Mesendoderm (in vitro differentiated cells): Measurements from ENCODE around the gene ATE1.

Experiments used
- DNase-seq: peaks from one replicate; pipeline ENCODE4 v3.0.0; 2013
- H2AK5ac ChIP-seq: 2 replicates; pipeline ENCODE4 v1.6.1; 2013; ENCODE audit warnings: low read length, inconsistent platforms
- H2BK120ac ChIP-seq: 2 replicates; pipeline ENCODE4 v1.6.1; 2013; ENCODE audit warnings: low read depth, mild to moderate bottlenecking, low read length, moderate library complexity, mixed read lengths
- H2BK15ac ChIP-seq: replicated peaks from 2 replicates; pipeline ENCODE4 v1.6.1; 2013; ENCODE audit warnings: low read depth, mild to moderate bottlenecking, moderate library complexity
- H2BK5ac ChIP-seq: 2 replicates; pipeline ENCODE4 v1.6.1; 2013; ENCODE audit warnings: low read length, inconsistent platforms
- H3K18ac ChIP-seq: 2 replicates; pipeline ENCODE4 v1.6.1; 2013; ENCODE audit warnings: mild to moderate bottlenecking, low read length, mixed read lengths
- H3K23ac ChIP-seq: one replicate; pipeline ENCODE4 v1.6.1; 2013; ENCODE audit warnings: low read length
- H3K27ac ChIP-seq: 2 replicates; pipeline ENCODE4 v1.5.1; 2013; ENCODE audit warnings: low read depth, mild to moderate bottlenecking, inconsistent platforms, low read length, moderate library complexity
- H3K27me3 ChIP-seq: 2 replicates; pipeline ENCODE4 v1.6.1; 2013; ENCODE audit warnings: low read length, control low read depth, mild to moderate bottlenecking, inconsistent platforms; ENCODE audit not compliant: insufficient read depth, poor library complexity
- H3K36me3 ChIP-seq: 2 replicates; pipeline ENCODE4 v1.6.1; 2013; ENCODE audit warnings: low read length, inconsistent platforms; ENCODE audit not compliant: control insufficient read depth, insufficient read depth
- H3K4ac ChIP-seq: one replicate; pipeline ENCODE4 v1.6.1; 2013; ENCODE audit warnings: low read depth, mild to moderate bottlenecking, low read length, moderate library complexity
- H3K4me1 ChIP-seq: 2 replicates; pipeline ENCODE4 v1.6.1; 2013; ENCODE audit warnings: low read depth, low read length, inconsistent platforms; ENCODE audit not compliant: control insufficient read depth
- H3K4me2 ChIP-seq: 2 replicates; pipeline ENCODE4 v1.6.1; 2013; ENCODE audit warnings: low read length
- H3K4me3 ChIP-seq: 2 replicates; pipeline ENCODE4 v1.5.1; 2013; ENCODE audit warnings: mild to moderate bottlenecking, low read length
- H3K56ac ChIP-seq: one replicate; pipeline ENCODE4 v1.6.1; 2013; ENCODE audit warnings: low read length
- H3K79me1 ChIP-seq: 2 replicates; pipeline ENCODE4 v1.6.1; 2013; ENCODE audit warnings: low read length, inconsistent platforms
- H3K79me2 ChIP-seq: 2 replicates; pipeline ENCODE4 v1.6.1; 2013; ENCODE audit warnings: mild to moderate bottlenecking, low read length; ENCODE audit not compliant: control insufficient read depth, insufficient read depth
- H3K9ac ChIP-seq: 2 replicates; pipeline ENCODE4 v1.6.1; 2013; ENCODE audit warnings: low read length, inconsistent platforms
- H4K5ac ChIP-seq: one replicate; pipeline ENCODE4 v1.6.1; 2013; ENCODE audit warnings: low read length
- H4K8ac ChIP-seq: one replicate; pipeline ENCODE4 v1.6.1; 2013; ENCODE audit warnings: low read depth, mild to moderate bottlenecking, control low read depth, low read length, moderate library complexity
- WGBS: extraction: QIAGEN DNeasy Blood & Tissue Kit; methylation state at CpG from one replicate; pipeline ENCODE4 v1.1.7; 2013; ENCODE audit warnings: low lambda C conversion rate, missing lambda C conversion rate; ENCODE audit not compliant: insufficient coverage; ENCODE audit errors: extremely low coverage; 5-methylcytosine and 5-hydroxymethylcytosine counted together

Gene ATE1

GRCh38 chr10:121843379-121843778 is 84.5 kb downstream of the ATE1 start:
- Histone ChIP-seq H4K5ac (no peak overlapping the region), H3K4me1 (no peaks in the 10 kb centered on the region), H3K4me2 (no peak overlapping the region), H3K27ac (no peak overlapping the region), H3K4ac (no peak overlapping the region), H3K4me3 (no peak overlapping the region), H2AK5ac (no peak overlapping the region), H4K8ac (no peak overlapping the region), H3K79me1 (peaks cover 2% of the 10 kb centered on the region), H3K56ac (no peak overlapping the region), H2BK15ac (no peak overlapping the region), H3K79me2 (no peaks in the 10 kb centered on the region), H2BK5ac (no peak overlapping the region), H2BK120ac (no peak overlapping the region), H3K18ac (no peak overlapping the region), H3K27me3 (no peaks in the 10 kb centered on the region), H3K36me3 (no peaks in the 10 kb centered on the region), H3K23ac (no peak overlapping the region), H3K9ac (no peak overlapping the region)
- no CpG with 5 or more reads among the region's 2 CpGs for WGBS
- DNase-seq: no peak

- Histone ChIP-seq H3K23ac (no peak overlapping the region), H2BK5ac (no peak overlapping the region), H3K27me3 (no peaks in the 10 kb centered on the region), H3K18ac (no peak overlapping the region), H3K56ac (no peak overlapping the region), H3K79me1 (peaks cover 3% of the 10 kb centered on the region), H4K8ac (no peak overlapping the region), H3K36me3 (no peaks in the 10 kb centered on the region), H2AK5ac (no peak overlapping the region), H3K79me2 (no peaks in the 10 kb centered on the region), H2BK15ac (no peak overlapping the region), H3K27ac (no peak overlapping the region), H3K4ac (no peak overlapping the region), H3K4me3 (no peak overlapping the region), H2BK120ac (no peak overlapping the region), H3K9ac (no peak overlapping the region), H3K4me2 (no peak overlapping the region), H3K4me1 (no peaks in the 10 kb centered on the region), H4K5ac (no peak overlapping the region)
- no peak for DNase-seq
Observed at GRCh38 chr10:121841862-121842261, 86.0 kb downstream of the ATE1 start.

GRCh38 chr10:121838931-121839330 is 88.9 kb downstream of the ATE1 start:
- Histone ChIP-seq H3K79me2 (no peaks in the 10 kb centered on the region), H3K4me2 (no peak overlapping the region), H3K27ac (no peak overlapping the region), H2AK5ac (no peak overlapping the region), H3K56ac (no peak overlapping the region), H4K5ac (no peak overlapping the region), H3K4me3 (no peak overlapping the region), H2BK5ac (no peak overlapping the region), H3K27me3 (no peaks in the 10 kb centered on the region), H3K9ac (no peak overlapping the region), H3K23ac (no peak overlapping the region), H2BK120ac (no peak overlapping the region), H3K36me3 (no peaks in the 10 kb centered on the region), H3K4me1 (no peaks in the 10 kb centered on the region), H3K18ac (no peak overlapping the region), H4K8ac (no peak overlapping the region), H3K79me1 (peaks cover 3% of the 10 kb centered on the region), H2BK15ac (no peak overlapping the region), H3K4ac (no peak overlapping the region)
- no peak for DNase-seq
- WGBS: no CpG with 5 or more reads among the region's 4 CpGs

- H2BK5ac ChIP-seq: no peak overlapping the region
- H3K79me2 ChIP-seq: no peaks in the 10 kb centered on the region
- WGBS: no CpG with 5 or more reads among the region's 4 CpGs
- H3K36me3 ChIP-seq: no peaks in the 10 kb centered on the region
- H4K5ac ChIP-seq: no peak overlapping the region
- no peak overlapping the region for H3K23ac ChIP-seq
- no peaks in the 10 kb centered on the region for H3K27me3 ChIP-seq
- H2AK5ac ChIP-seq: no peak overlapping the region
- no peak overlapping the region for H3K9ac ChIP-seq
- DNase-seq: no peak
- H4K8ac ChIP-seq: no peak overlapping the region
- H3K4me2 ChIP-seq: no peak overlapping the region
- no peak overlapping the region for H3K4me3 ChIP-seq
- H2BK120ac ChIP-seq: no peak overlapping the region
- no peak overlapping the region for H3K56ac ChIP-seq
- H3K4ac ChIP-seq: no peak overlapping the region
- no peaks in the 10 kb centered on the region for H3K4me1 ChIP-seq
- H3K27ac ChIP-seq: no peak overlapping the region
- H3K79me1 ChIP-seq: peaks cover 3% of the 10 kb centered on the region
- H3K18ac ChIP-seq: no peak overlapping the region
- no peak overlapping the region for H2BK15ac ChIP-seq
Observed at GRCh38 chr10:121838149-121838548, 89.7 kb downstream of the ATE1 start.

GRCh38 chr10:121836171-121836570 is 91.7 kb downstream of the ATE1 start:
- no CpG with 5 or more reads among the region's 6 CpGs for WGBS
- Histone ChIP-seq H2BK5ac (no peak overlapping the region), H4K8ac (no peak overlapping the region), H3K23ac (no peak overlapping the region), H3K27ac (no peak overlapping the region), H2BK15ac (no peak overlapping the region), H3K79me1 (peaks cover 2% of the 10 kb centered on the region), H3K79me2 (no peaks in the 10 kb centered on the region), H2AK5ac (no peak overlapping the region), H3K36me3 (no peaks in the 10 kb centered on the region), H3K9ac (no peak overlapping the region), H3K4me3 (no peak overlapping the region), H3K4me1 (no peaks in the 10 kb centered on the region), H3K27me3 (no peaks in the 10 kb centered on the region), H3K4ac (no peak overlapping the region), H3K18ac (no peak overlapping the region), H2BK120ac (no peak overlapping the region), H4K5ac (no peak overlapping the region), H3K56ac (no peak overlapping the region), H3K4me2 (no peak overlapping the region)
- no peak for DNase-seq

GRCh38 chr10:121835376-121835775 is 92.5 kb downstream of the ATE1 start:
- H3K79me2 ChIP-seq: no peaks in the 10 kb centered on the region
- H3K18ac ChIP-seq: no peak overlapping the region
- no peak overlapping the region for H2BK15ac ChIP-seq
- H3K27ac ChIP-seq: no peak overlapping the region
- H4K8ac ChIP-seq: no peak overlapping the region
- H3K4me2 ChIP-seq: no peak overlapping the region
- peaks cover 2% of the 10 kb centered on the region for H3K79me1 ChIP-seq
- H2BK120ac ChIP-seq: no peak overlapping the region
- no peak overlapping the region for H3K4me3 ChIP-seq
- no peak overlapping the region for H2BK5ac ChIP-seq
- no peaks in the 10 kb centered on the region for H3K27me3 ChIP-seq
- no peak overlapping the region for H2AK5ac ChIP-seq
- no peaks in the 10 kb centered on the region for H3K4me1 ChIP-seq
- no CpG with 5 or more reads among the region's 2 CpGs for WGBS
- no peak overlapping the region for H4K5ac ChIP-seq
- H3K4ac ChIP-seq: no peak overlapping the region
- no peak overlapping the region for H3K9ac ChIP-seq
- no peak overlapping the region for H3K56ac ChIP-seq
- no peak for DNase-seq
- H3K23ac ChIP-seq: no peak overlapping the region
- H3K36me3 ChIP-seq: no peaks in the 10 kb centered on the region
